RCC 7860 (cell line): Measurements from ENCODE around the gene ZFP36L2.

Source experiments
- DNase-seq: peaks from one replicate; pipeline ENCODE4 v3.0.0-alpha.2; 2015; ENCODE audit warnings: low spot score
- FAIRE-seq: peaks from 2 replicates; lab custom pipeline; 2012; peaks lifted over from hg19 to GRCh38; lab: Jason Lieb, UNC

ZFP36L2 gene

GRCh38 chr2:43226558-43226954 lies at the start of gene ZFP36L2:
TSS of gene ZFP36L2 (minus strand) at chr2:43226606. CDS start at chr2:43226315, 291 bp downstream.
- no peak for FAIRE-seq
- DNase-seq: peak; percentile 88

GRCh38 chr2:43274721-43275120 lies 48.3 kb upstream of the ZFP36L2 start:
- no peak for FAIRE-seq
- no peak for DNase-seq

GRCh38 chr2:43274055-43274454 lies 47.6 kb upstream of the ZFP36L2 start:
- FAIRE-seq (peak; percentile 44), DNase-seq (peak; percentile 39)

GRCh38 chr2:43273529-43273928 lies 47.1 kb upstream of the ZFP36L2 start:
- FAIRE-seq (peak; percentile 80), DNase-seq (peak; percentile 77)

- FAIRE-seq (no peak), DNase-seq (no peak)
Observed at GRCh38 chr2:43270930-43271615, 44.7 kb upstream of the ZFP36L2 start.

GRCh38 chr2:43270461-43270860 lies 44.1 kb upstream of the ZFP36L2 start:
- FAIRE-seq (no peak), DNase-seq (no peak)

- DNase-seq (peak; percentile 36), FAIRE-seq (peak; percentile 58)
Observed at GRCh38 chr2:43269706-43270105, 43.3 kb upstream of the ZFP36L2 start.

- DNase-seq (peak; percentile 68), FAIRE-seq (no peak)
Observed at GRCh38 chr2:43269074-43269572, 42.7 kb upstream of the ZFP36L2 start.

- no peak for FAIRE-seq
- no peak for DNase-seq
Observed at GRCh38 chr2:43268066-43268953, 41.9 kb upstream of the ZFP36L2 start.

GRCh38 chr2:43267381-43267780 lies 41.0 kb upstream of the ZFP36L2 start:
- no peak for FAIRE-seq
- DNase-seq: no peak

GRCh38 chr2:43266711-43267111 lies 40.3 kb upstream of the ZFP36L2 start:
- FAIRE-seq: no peak

GRCh38 chr2:43265421-43265820 lies 39.0 kb upstream of the ZFP36L2 start:
- no peak for FAIRE-seq
- DNase-seq: no peak

More at GRCh38 chr2:43266711-43267111, 40.3 kb upstream of the ZFP36L2 start:
- DNase-seq: no peak

GRCh38 chr2:43265001-43265400 lies 38.6 kb upstream of the ZFP36L2 start:
- FAIRE-seq (no peak), DNase-seq (no peak)

GRCh38 chr2:43262951-43263350 lies 36.5 kb upstream of the ZFP36L2 start:
- FAIRE-seq: no peak
- DNase-seq: no peak

GRCh38 chr2:43262239-43262638 lies 35.8 kb upstream of the ZFP36L2 start:
- DNase-seq (no peak), FAIRE-seq (no peak)

GRCh38 chr2:43259512-43259911 lies 33.1 kb upstream of the ZFP36L2 start:
- DNase-seq: no peak
- no peak for FAIRE-seq

GRCh38 chr2:43258547-43259156 lies 32.2 kb upstream of the ZFP36L2 start:
- FAIRE-seq (no peak), DNase-seq (no peak)

- FAIRE-seq (no peak), DNase-seq (no peak)
Observed at GRCh38 chr2:43255296-43255910, 29.0 kb upstream of the ZFP36L2 start.

GRCh38 chr2:43254331-43254730 lies 27.9 kb upstream of the ZFP36L2 start:
- FAIRE-seq (no peak), DNase-seq (no peak)

GRCh38 chr2:43251171-43251731 lies 24.8 kb upstream of the ZFP36L2 start:
- FAIRE-seq: no peak

GRCh38 chr2:43250015-43250414 lies 23.6 kb upstream of the ZFP36L2 start:
- FAIRE-seq (no peak), DNase-seq (no peak)

More at GRCh38 chr2:43251171-43251731, 24.8 kb upstream of the ZFP36L2 start:
- DNase-seq: no peak
